GM18517 (cell line): ENCODE measurements around the gene TOPORS.
"Not testable (repeated sequence)": the region's sequence is repeated elsewhere in the genome, so short reads cannot be mapped to it uniquely, and the experiment has no call there.

Source experiments
- ATAC-seq: cut with Tn5 transposase; IDR thresholded peaks from one replicate; pipeline ENCODE4 v1.9.1; 2021; ENCODE audit warnings: mild to moderate bottlenecking, moderate library complexity; ENCODE audit not compliant: unreplicated experiment

TOPORS gene

DNA sequence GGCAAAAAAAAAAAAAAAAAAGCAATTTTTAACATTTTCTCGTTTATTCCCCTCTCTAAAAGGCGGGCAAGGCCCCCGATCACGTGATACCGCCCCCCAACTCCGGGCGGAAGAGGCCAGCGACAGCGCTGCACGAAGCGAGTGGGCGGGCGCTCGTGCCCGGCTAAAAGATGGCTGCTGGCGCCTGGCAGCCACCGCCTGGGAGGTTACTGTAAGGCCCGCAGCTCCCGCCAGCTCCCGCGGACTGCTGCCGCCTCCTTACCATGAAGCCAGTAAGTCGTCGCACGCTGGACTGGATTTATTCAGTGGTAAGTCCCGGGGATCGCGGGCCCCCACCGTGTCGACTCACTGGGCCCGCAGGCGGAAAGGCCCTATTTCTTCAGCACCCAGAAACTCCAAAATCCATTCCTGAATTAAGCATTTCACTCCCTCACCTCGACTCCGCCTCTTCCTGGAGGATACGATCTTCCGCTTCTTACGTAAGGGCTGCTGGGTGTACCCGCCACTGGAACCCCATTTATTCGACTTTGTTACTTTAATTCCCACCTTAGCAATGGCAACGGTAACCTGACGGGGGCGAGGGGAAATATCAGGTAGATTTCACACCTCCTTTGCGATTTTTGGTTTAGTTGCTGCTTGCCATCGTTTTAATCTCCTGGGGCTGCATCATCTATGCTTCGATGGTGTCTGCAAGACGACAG, at the start of gene TOPORS, which contains the start of gene SMIM27:
Gene TOPORS, minus strand, starts transcription at position 415 of the 701 bp plus-strand sequence. Its CDS starts 150 bp downstream, at position 265.
Gene SMIM27, plus strand, starts transcription at position 156 of the 701 bp plus-strand sequence. Its CDS starts 108 bp downstream, at position 264.
- peak; percentile 65 for ATAC-seq

DNA sequence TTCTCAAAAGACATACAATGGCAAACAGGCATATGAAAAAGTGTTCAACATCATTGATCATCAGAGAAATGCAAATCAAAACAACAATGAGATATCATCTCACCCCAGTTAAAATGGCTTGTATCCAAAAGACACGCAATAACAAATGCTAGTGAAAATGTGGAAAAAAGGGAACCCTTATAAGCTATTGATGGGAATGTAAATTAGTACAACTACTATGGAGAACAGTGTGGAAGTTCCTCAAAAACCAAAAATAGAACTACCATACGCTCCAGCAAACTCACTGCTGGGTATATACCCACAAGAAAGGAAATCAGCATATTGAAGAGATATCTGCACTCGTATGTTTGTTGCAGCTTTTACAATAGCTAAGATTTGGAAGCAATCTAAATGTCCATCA, 46.6 kb upstream of the TOPORS start:
- ATAC-seq, result not testable (repeated sequence)

DNA sequence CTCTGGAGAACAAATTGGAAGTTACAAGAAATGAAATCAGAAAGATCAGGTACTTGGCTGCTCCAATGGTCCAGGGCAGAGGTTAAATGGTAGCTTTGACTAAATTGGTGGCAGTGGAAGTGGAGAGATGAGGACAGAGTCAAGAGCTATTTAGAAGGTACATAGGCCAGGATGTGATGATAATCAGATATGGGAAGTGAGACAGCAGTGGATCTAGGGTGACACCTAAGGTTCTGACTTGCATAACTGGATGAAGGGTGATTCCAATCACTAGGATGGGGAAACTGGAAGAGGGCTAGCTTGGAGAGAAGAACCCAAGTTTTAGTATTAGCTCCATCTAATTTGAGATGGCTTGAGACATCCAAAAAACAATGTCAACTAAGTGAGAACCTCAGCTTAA, 44.5 kb upstream of the TOPORS start:
- no peak for ATAC-seq

DNA sequence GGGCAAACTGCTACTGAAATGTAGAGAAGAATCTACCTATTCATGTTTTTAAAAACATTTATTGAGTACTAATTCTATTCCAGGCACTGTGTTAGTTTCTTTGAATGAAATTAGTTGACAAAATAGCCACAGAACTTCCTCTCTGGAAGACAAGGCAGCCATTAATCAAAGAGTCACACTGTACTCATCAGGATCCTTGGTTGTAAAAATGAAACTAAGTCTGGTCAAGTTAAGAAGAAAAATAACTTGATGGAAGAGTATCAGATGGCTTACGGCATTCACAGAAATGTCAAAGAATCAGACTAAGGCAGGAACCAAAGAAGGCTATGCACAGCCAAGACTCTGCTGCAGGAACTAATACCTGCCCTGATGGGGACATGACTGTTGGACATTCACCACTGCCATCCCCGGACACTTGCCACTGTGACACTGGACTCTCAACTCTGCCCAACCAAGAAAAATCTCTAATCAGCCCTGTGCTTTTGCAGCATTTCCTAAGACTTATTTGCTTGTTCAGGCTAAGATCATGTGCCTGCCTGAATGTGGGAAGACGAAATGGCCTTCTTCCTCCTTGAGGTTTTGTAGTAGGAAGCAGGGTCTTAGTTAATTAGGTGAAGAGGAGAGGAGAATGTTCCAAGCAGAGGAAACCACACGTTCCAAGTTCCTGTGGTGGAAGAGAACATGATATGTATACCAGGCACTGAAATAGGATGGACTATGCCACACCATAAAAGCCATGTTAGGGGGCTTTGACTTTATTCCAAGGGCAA, 43.9 kb upstream of the TOPORS start:
- no peak for ATAC-seq

DNA sequence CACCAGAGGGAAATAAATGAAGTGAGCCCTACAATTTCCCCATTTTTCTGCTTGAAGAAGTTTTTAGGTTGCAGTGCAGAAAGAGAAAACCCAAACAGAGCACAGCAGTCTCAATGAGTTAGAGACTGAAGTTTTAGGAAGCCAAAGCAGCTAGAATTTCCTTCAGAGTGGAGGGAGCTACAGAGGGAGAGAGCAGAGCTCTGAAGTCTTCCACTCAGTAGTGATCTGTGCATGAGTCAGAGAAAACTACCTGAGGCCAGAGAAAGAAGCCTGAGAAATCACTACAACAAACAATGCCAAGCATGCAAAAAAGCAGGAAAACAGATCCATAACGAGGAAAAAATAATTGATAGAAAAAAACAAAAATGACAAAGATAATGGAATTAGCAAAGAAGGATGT, 38.5 kb upstream of the TOPORS start:
- ATAC-seq, result no peak

DNA sequence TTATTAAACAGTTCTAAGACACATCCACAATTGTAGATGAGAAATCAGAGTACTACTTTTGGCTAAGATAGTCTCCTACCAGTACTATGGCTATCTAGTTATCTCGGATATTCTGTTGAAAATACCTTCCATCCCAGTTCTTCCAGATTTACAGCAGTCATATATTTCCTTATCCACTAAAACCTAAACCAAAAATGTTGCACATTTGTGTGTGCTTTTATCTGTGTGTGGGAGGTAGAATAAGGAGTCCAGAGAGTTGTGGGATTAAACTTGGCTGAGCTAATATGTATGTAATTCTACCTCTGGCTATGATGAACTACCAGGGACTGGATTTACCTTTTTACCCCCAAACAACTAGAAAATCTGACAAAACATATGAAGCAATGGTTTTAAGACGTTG, 38.1 kb upstream of the TOPORS start:
- no peak for ATAC-seq

DNA sequence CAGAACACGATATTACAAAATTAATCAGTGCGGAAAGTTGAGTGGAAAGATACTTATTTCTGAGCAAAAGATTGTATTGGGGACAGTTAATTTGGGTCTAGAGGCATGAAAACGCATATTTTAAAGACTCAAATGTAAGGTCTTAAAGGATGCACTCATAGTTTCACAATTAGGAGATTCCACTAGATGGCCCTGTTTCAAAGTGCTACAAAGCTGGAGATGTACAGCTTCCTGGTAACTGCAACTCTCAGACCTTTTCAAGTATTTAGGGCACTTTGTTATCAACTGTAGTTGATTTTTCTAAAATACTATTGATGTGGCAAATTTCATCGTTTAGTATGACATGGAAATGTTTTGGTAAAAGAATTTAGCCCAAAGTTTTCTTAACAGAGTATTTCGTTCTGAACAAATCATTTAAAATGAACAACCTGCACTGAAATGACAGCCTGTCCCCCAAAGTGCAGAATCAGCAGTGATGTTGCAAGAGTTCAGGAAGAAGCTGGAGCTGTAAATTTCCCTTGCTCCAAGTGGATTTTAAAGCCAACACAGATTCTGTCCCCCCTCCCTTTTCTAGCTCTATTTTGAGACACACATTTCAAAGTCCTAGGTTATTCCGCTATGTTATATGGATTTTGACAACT, 36.8 kb upstream of the TOPORS start:
- ATAC-seq, result no peak

DNA sequence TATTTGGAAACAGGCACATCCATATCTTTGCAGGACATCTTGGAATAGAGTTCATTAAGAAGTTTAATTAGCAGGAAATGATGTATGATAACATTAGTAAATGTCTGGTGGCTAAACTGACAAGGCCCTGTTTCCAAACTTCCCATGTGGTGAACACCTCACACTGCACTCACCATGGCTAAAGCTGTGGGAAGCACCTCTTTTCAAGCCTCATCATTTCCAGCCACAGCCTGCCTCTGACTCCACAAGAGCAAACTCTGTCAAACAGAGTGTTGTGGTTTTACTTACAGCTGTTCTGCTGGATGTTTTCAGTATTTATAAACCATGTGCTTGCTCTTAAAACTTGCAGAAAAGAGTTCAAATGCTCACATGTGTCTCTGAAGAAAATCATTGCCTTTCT, 35.5 kb upstream of the TOPORS start:
- no peak for ATAC-seq

DNA sequence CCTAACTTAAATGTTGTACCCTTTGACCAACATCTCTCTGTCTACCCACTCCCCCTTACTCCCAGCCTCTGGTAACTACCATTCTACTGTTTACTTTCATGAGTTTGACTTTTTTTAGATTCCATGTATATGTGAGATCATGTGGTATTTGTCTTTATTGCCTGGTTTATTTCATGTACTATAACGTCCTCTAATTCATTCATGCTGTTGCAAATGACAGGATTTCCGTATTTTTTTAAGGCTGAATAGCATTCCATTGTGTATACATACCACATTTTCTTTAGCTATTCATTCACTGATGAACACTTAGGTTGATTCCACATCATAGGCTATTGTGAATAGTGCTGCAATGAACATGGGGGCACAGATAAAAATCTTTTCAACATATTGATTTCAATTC, 32.4 kb upstream of the TOPORS start:
- no peak for ATAC-seq

DNA sequence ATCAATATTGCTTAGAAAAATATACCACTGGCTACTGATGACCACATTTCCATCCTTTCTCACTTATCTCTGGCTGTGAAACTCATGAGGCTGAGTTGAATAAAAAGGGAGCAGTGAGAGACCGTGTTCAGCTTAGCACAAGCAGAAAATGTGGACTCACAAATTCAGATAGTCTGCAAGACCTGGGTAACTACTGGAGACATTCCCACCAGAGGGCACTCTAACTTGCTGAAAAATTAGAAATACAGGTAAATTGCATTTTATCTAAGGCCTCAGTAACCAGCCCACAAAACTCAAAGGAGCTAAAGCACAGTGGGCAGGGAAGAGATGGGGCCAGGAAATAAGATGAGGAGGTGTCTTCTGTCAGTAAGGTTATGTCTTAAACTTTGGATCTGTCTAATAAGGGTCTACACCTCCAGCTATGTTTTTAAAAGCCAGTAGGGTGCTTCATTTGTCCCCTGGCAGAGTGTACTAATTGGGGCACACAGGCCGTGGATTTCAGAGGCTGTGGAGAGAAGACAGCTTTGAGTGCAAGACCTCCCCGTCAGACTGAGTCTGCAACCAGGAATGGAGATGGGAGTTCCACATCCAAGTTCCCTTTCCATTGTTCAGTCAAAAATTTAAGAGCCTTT, 29.2 kb upstream of the TOPORS start:
- ATAC-seq, result no peak

DNA sequence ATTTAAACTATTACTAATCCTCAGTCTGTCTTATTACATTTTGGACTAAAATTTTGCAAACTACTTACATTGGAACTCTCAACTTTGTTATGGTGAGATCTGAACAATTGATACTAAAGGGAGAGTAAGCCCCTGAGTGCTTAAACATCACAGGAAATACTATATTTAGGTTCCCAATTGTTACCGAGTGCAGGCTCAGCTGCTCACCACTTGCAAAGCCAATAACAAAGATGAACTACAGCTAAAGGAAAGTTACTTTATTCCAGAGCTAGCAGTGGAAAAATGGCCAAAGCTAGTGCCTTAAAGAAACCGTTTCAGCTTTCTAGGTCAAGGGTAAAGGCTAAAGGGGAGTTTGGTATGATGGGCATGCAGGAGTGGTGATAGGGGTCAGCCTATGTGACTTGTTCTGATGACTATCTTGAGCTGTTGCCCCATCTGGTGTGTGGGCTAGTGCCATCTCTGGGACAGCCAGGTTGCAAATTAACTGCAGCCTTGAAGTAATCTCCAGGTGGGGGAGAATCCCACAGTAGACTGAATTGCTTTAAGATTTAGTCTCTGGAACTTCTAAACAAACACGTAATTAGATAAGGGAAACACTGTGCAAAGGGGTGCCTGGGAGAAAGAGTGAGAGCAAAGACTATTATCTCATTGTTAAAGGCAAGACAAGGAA, 28.4 kb upstream of the TOPORS start:
- no peak for ATAC-seq

DNA sequence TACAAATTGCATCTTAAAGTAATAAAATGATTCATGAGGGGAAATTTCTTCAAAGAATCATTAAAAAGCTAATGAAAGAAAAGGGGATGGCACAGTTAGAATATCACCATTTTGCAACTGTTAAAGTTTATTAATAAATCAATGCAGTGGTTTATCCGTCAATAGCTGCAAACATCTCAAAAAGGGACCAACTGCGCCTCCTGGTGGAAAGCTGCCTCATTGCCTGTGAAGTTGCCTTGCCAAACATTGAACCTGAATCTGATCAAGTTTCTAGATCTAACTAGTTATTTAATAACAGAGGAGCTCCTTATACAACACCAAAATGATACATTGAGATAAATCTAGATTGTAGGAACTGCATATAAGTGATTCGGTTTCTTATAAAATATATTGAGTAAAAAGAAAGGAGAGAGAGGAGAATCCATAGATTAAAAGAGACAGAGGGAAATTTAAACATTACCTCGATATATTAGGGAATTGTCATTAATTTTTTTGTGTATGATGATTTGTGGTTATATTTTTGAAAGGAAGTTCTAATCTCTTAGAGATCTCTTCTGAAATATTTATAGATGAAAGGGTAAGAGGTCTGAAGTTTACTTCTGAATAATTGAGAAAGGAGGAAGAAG, 27.4 kb upstream of the TOPORS start:
- peak; percentile 43 for ATAC-seq

DNA sequence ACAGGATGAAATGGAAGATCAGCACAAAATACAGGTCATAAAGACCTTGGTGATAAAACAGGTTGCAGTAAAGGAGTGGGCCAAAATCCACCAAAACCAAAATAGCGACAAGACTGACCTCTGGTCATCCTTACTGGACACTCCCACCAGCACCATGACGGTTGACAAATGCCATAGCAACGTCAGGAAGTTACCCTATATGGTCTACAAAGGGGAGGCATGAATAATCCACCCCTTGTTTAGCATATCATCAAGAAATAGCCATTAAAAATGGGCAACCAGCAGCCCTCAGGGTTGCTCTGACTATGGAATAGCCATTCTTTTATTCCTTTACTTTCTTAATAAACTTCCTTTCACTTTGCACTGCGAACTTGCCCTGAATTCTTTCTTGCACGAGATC, 26.6 kb upstream of the TOPORS start:
- ATAC-seq, result no peak

DNA sequence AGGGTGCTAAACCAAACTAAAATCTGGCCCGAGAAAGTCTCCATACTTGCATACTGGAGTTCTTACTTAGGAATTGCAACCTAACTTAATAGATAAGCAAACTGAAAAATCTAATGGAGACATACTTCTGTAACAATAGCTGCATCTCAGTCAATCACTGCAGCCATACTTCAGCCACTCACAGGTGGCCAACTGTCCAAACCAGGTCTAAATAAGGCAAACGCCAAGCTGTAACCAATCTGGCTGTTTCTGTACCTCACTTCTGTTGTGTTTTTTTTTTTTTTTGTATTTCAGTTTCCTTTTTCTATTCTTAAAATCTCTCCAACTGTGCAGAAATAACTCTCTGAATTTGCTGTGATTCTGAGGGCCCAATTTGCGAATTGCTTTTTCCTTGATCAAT, 24.9 kb upstream of the TOPORS start:
- no peak for ATAC-seq

DNA sequence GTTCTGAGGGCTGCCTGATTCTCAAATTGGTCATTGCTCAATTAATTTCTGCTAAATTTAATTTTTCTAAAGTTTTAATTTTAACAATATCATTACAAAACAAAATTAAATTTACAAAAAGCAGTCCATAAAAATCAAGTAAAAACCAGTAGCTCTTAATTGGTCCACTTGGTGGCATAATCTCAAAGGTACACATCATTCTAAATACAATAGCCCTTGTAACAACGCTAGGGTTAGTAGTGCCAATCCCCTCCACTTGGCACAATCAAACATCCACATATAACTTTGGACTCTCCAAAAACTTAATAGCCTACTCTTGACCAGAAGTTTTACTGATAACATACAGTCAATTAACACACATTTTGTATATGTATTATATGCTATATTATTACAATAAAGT, 22.5 kb upstream of the TOPORS start:
- ATAC-seq, result no peak

DNA sequence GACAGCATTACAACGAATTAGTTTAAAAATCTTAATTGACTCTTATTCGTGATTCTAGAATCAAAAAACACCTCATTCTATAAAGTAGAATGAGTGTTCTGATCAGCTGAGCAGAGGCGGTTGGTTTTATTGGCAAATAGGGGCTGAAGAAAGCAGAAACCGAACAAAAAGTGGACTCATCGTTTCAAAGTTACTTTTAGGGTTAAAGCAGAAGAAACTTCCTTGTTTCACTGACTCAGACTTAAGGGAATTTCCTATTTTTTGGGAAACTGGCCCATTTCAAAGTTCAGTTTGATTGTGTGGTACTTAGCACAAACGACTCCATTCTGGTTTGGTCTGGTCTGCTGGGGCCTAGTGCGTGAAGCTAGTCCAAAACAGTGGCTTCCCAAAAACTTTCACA, 21.4 kb upstream of the TOPORS start:
- ATAC-seq, result no peak

DNA sequence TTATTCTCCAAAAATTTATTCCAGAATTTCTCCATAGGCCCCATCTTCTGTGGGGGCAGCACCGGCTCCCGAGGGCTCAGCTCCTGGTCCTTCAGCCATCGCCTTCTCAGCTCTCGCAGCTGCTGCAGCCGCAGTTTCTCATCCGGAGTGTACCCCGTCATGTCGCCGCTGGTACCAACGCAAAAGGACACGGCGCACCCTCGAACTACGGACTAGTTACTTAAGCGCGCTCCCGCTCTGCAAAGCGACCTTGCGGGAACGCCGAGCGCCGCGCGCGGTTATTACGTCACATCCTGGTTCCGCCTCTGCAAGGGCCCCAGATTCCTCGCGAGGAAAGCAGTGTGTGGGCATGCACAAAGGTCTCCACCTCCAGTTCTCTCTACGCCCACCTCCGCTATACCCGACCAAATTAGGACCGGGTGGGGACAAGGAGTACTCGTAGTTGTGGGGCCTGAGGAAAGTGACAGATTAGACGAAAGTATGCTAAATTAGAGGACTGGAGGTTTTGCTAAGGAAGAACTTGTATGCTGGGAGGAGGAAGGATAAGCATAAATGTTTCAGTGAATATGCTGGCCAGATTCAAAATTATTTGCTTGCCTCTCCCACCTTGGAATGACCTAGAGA, 20.6 kb upstream of the TOPORS start, which contains the start of gene NDUFB6:
Gene NDUFB6, minus strand, starts transcription at position 260 of the 624 bp plus-strand sequence. Its CDS starts 99 bp downstream, at position 161.
- ATAC-seq, result peak; percentile 82

DNA sequence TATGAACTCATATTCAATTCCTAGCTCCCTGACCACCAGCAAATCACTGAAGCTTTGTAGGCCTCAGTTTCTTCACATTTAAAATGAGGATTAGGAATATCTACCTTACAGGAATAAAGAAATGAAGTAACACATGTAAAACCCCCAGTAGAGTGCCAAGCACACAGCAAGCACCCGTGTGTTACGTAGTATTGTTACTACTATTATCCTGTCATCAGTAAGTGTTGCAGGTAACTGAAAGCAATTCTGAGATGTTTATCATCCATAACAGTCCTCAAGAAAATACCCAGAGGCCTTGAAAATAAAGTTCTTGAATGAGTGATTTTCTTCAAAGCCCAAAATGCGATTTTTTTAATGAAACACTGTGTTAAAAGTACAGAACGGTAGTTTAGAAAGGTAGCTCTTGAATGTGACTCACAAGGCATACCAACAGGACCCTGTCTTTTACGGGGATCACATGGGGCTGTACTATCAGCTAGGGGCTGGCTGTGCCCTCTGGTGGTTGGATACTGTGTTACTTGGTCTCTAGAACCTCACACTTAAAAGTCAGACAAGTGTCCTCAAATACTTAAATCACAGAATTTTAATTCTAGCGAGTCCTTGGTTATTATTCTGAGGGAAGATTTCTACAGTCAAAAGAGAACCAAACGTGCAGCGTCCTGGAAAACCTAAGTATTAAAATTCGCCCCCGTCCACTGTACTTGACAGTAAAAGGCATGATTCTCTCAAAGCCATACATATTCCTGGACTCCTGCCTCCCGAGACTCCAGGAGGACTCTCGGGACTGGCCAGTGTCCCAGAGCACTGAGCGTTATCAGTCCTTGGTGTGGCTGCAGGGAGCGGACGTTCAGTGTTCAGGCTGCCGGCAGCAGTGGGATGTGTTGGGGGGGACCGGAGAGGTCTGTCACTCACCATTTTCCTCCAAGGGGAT, 19.8 kb upstream of the TOPORS start:
- ATAC-seq, result peak; percentile 88

DNA sequence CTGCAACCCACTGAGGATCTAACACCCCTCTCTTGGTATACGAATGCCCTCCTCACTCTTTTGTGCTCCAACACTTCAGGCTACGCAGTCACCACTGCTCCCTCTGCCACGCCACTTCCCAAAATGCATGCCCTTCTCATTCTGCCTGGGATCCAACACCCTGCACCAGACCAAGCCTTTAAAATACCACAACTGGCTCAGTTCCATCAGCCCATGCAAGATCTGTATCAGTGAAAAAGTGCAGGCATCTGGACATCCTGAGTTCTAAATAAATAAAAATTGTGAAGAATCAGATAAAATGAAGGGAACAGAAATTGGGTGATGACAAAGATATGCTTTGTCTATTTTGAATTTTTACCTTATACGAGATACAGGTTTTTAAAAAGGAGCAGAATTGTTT, 17.9 kb upstream of the TOPORS start:
- no peak for ATAC-seq
